Naive thymus-derived CD4-positive, alpha-beta T cell (primary cell): ENCODE measurements around the gene DNER. TPM values are rescaled to one million over a fixed set of nuclear protein-coding genes. Genes with fewer than 3 reads are reported as not detected.

Experiments
- ATAC-seq: fragments of 150-1000 bp; cut with Tn5 transposase; 2 replicates; pipeline ENCODE4 v1.10.0; 2021; ENCODE audit warnings: mild to moderate bottlenecking, moderate library complexity
- CTCF ChIA-PET: fragments of 350-600 bp; sonication (Branson Sonifier 250); formaldehyde crosslinking; loops from one replicate; lab custom pipeline; 2021; ENCODE audit warnings: antibody characterized with exemption; lab: Charles Lee
- POLR2A ChIA-PET: fragments of 350-600 bp; sonication (Branson Sonifier 250); formaldehyde crosslinking; loops from one replicate; lab custom pipeline; 2021; ENCODE audit warnings: antibody characterized with exemption, inconsistent platforms; lab: Charles Lee
- DNase-seq, 9 donors: peaks; one replicate each; pipeline versions ENCODE4 v3.0.0 to v3.0.0-alpha.2; 2020 to 2022; ENCODE audit warnings: mixed read lengths in 1 of 9
- H3K27ac ChIP-seq: one replicate; pipeline ENCODE4 v1.7.0; 2013; ENCODE audit warnings: mild to moderate bottlenecking, low read depth, low read length, moderate library complexity
- H3K27me3 ChIP-seq, 2 donors: one replicate each; pipeline ENCODE4 v1.7.0; 2013; ENCODE audit warnings: low read length in 2 of 2, mild to moderate bottlenecking in 2 of 2, moderate library complexity in 2 of 2; ENCODE audit not compliant: control insufficient read depth in 2 of 2, insufficient read depth in 2 of 2
- H3K36me3 ChIP-seq, 3 experiments: 1 replicate in 2 of 3; 2 replicates in 1 of 3; pipeline ENCODE4 v1.7.0; 2013; ENCODE audit warnings: low read length in 3 of 3, mild to moderate bottlenecking in 3 of 3, moderate library complexity in 1 of 3; ENCODE audit not compliant: insufficient read depth in 3 of 3, control insufficient read depth in 2 of 3
- H3K4me1 ChIP-seq, 2 donors: one replicate each; pipeline ENCODE4 v1.7.0; 2013; ENCODE audit warnings: low read length in 2 of 2, mild to moderate bottlenecking in 2 of 2, moderate library complexity in 1 of 2; ENCODE audit not compliant: control insufficient read depth in 2 of 2, insufficient read depth in 2 of 2
- H3K4me3 ChIP-seq: 2 replicates; pipeline ENCODE4 v1.7.0; 2013; ENCODE audit warnings: mild to moderate bottlenecking, low read length
- H3K9me3 ChIP-seq, 3 experiments: 1 replicate in 2 of 3; 2 replicates in 1 of 3; pipeline ENCODE4 v1.7.0; 2013; ENCODE audit warnings: low read length in 3 of 3; ENCODE audit not compliant: control insufficient read depth in 2 of 3
- H3K27ac Mint-ChIP-seq, 9 donors: one replicate each; pipeline ENCODE4 v1.8.0; 2020 to 2022; ENCODE audit warnings: mixed read lengths in 9 of 9, mild to moderate bottlenecking in 8 of 9, moderate library complexity in 5 of 9, inconsistent platforms in 2 of 9
- H3K27me3 Mint-ChIP-seq, 5 donors: one replicate each; pipeline ENCODE4 v1.8.0; 2021 to 2022; ENCODE audit warnings: mixed read lengths in 5 of 5, mild to moderate bottlenecking in 1 of 5
- H3K36me3 Mint-ChIP-seq, 5 donors: one replicate each; pipeline ENCODE4 v1.8.0; 2020 to 2022; ENCODE audit warnings: mixed read lengths in 5 of 5, mild to moderate bottlenecking in 3 of 5, inconsistent platforms in 1 of 5
- H3K4me1 Mint-ChIP-seq, 7 donors: one replicate each; pipeline ENCODE4 v1.8.0; 2020 to 2022; ENCODE audit warnings: mixed read lengths in 7 of 7, mild to moderate bottlenecking in 3 of 7, inconsistent platforms in 1 of 7
- H3K4me3 Mint-ChIP-seq, 10 donors: one replicate each; pipeline ENCODE4 v1.8.0; 2020 to 2022; ENCODE audit warnings: mild to moderate bottlenecking in 10 of 10, mixed read lengths in 10 of 10, moderate library complexity in 6 of 10, inconsistent platforms in 2 of 10
- H3K9me3 Mint-ChIP-seq, 11 donors: one replicate each; pipeline ENCODE4 v1.8.0; 2020 to 2022; ENCODE audit warnings: mixed read lengths in 11 of 11, mild to moderate bottlenecking in 4 of 11, inconsistent platforms in 1 of 11, moderate library complexity in 1 of 11
- intact Hi-C, 2 donors: fragments of 100-400 bp; cut with micrococcal nuclease; formaldehyde crosslinking; loops; one replicate each; pipeline ENCODE4 v1.15.1; 2023
- polyA plus RNA-seq, 2 donors: library from polyadenylated mRNA; unstranded; fragments of 300-500 nt; fragmentation: Illumina TruSeq; gene quantifications; one replicate each; pipeline ENCODE4 v1.2.3, GENCODE V29; 2021
- total RNA-seq, 6 experiments: library from RNA in 5 of 6; stranded (reverse) in 5 of 6; gene quantifications; 1 replicate in 5 of 6; 2 replicates in 1 of 6; pipeline ENCODE4 v1.2.3 and lab custom pipeline; 2021 to 2026

Gene DNER
- total and polyA plus RNA-seq, 7 experiments from 2014 or later = not detected

- Histone ChIP-seq H3K36me3 (no peaks in the 10 kb centered on the region), H3K4me3 (no peak overlapping the region), H3K27me3 (peaks cover 0 to 3% of the 10 kb centered on the region in 2 donors), H3K4me1 (no peaks in the 10 kb centered on the region), H3K27ac (no peak overlapping the region), H3K9me3 (no peaks in the 10 kb centered on the region)
- Mint-ChIP-seq H3K9me3 (peaks cover 0 to 16% (median 4%) of the 10 kb centered on the region in 11 donors), H3K36me3 (no peaks in the 10 kb centered on the region), H3K27ac (no peak overlapping the region), H3K4me1 (no peaks in the 10 kb centered on the region), H3K4me3 (no peak overlapping the region), H3K27me3 (peaks cover 0 to 30% (median 4%) of the 10 kb centered on the region in 5 donors)
- ATAC-seq = no peak
- ChIA-PET CTCF (no interaction called here), POLR2A (no interaction called here)
- intact Hi-C loops = no loop called here
- no peak for DNase-seq
Measured at GRCh38 chr2:229486673-229487072, 227.7 kb downstream of the DNER start.

GRCh38 chr2:229485857-229486256, 228.5 kb downstream of the DNER start:
- no peak overlapping the region for H3K4me3 ChIP-seq
- no peak overlapping the region for H3K27ac Mint-ChIP-seq
- no peaks in the 10 kb centered on the region for H3K9me3 ChIP-seq
- H3K4me1 Mint-ChIP-seq = no peaks in the 10 kb centered on the region
- H3K4me3 Mint-ChIP-seq = no peak overlapping the region
- H3K27ac ChIP-seq = no peak overlapping the region
- H3K9me3 Mint-ChIP-seq = peaks cover 0 to 16% (median 4%) of the 10 kb centered on the region in 11 donors
- H3K36me3 ChIP-seq = no peaks in the 10 kb centered on the region
- no peak for ATAC-seq
- peaks cover 0 to 3% of the 10 kb centered on the region in 2 donors for H3K27me3 ChIP-seq
- intact Hi-C loops = no loop called here
- POLR2A ChIA-PET = no interaction called here
- DNase-seq = no peak
- peaks cover 0 to 30% (median 4%) of the 10 kb centered on the region in 5 donors for H3K27me3 Mint-ChIP-seq
- no peaks in the 10 kb centered on the region for H3K36me3 Mint-ChIP-seq
- CTCF ChIA-PET = no interaction called here
- H3K4me1 ChIP-seq = no peaks in the 10 kb centered on the region

- no peaks in the 10 kb centered on the region for H3K4me1 Mint-ChIP-seq
- intact Hi-C loops = no loop called here
- ATAC-seq (no peak), DNase-seq (no peak)
- CTCF ChIA-PET = no interaction called here
- no peak overlapping the region for H3K27ac Mint-ChIP-seq
- no peak overlapping the region for H3K4me3 Mint-ChIP-seq
- Histone ChIP-seq H3K4me3 (no peak overlapping the region), H3K36me3 (no peaks in the 10 kb centered on the region), H3K4me1 (no peaks in the 10 kb centered on the region), H3K27ac (no peak overlapping the region), H3K9me3 (no peaks in the 10 kb centered on the region), H3K27me3 (no peaks in the 10 kb centered on the region)
- POLR2A ChIA-PET = no interaction called here
- H3K27me3 Mint-ChIP-seq = peaks cover 0 to 24% (median 10%) of the 10 kb centered on the region in 5 donors
- H3K9me3 Mint-ChIP-seq = peaks cover 0 to 4% (median 0%) of the 10 kb centered on the region in 11 donors
- no peaks in the 10 kb centered on the region for H3K36me3 Mint-ChIP-seq
Measured at GRCh38 chr2:229477269-229477755, 237.0 kb downstream of the DNER start.

DNA sequence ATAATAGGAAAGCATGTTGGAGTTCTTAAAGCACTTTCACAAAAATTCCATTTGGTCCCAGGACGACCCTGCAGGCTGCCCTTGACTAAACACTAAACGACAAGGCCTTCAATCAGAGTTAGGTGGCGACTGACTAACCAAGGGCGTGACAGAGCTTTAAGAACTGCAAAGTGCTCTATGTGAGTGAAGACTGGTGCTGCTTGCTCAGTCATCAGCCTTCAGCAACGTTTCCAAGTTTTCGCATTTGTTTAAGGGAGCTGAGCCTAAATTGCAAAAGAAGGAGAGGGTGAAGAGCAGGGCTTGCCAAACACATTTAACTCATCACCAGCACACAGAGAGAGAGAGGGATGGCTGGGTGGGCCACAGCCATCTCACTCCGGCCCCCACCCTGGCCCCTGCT, 238.6 kb downstream of the DNER start:
- Mint-ChIP-seq H3K36me3 (no peaks in the 10 kb centered on the region), H3K4me3 (no peak overlapping the region), H3K27me3 (peaks cover 0 to 21% (median 10%) of the 10 kb centered on the region in 5 donors), H3K27ac (no peak overlapping the region), H3K4me1 (no peaks in the 10 kb centered on the region), H3K9me3 (peaks cover 0 to 4% (median 0%) of the 10 kb centered on the region in 11 donors)
- Histone ChIP-seq H3K4me3 (no peak overlapping the region), H3K27me3 (no peaks in the 10 kb centered on the region), H3K9me3 (no peaks in the 10 kb centered on the region), H3K36me3 (no peaks in the 10 kb centered on the region), H3K27ac (no peak overlapping the region), H3K4me1 (no peaks in the 10 kb centered on the region)
- ATAC-seq (no peak), DNase-seq (no peak)
- ChIA-PET CTCF (no interaction called here), POLR2A (no interaction called here)
- intact Hi-C loops = no loop called here

- no peaks in the 10 kb centered on the region for H3K4me1 Mint-ChIP-seq
- Histone ChIP-seq H3K27me3 (no peaks in the 10 kb centered on the region), H3K4me1 (no peaks in the 10 kb centered on the region), H3K27ac (no peak overlapping the region), H3K36me3 (no peaks in the 10 kb centered on the region), H3K4me3 (no peak overlapping the region), H3K9me3 (no peaks in the 10 kb centered on the region)
- intact Hi-C loops = no loop called here
- no peaks in the 10 kb centered on the region for H3K36me3 Mint-ChIP-seq
- no peak for ATAC-seq
- peaks cover 0 to 17% (median 10%) of the 10 kb centered on the region in 5 donors for H3K27me3 Mint-ChIP-seq
- H3K9me3 Mint-ChIP-seq = peaks cover 0 to 4% (median 0%) of the 10 kb centered on the region in 11 donors
- POLR2A ChIA-PET = no interaction called here
- no peak for DNase-seq
- H3K4me3 Mint-ChIP-seq = no peak overlapping the region
- H3K27ac Mint-ChIP-seq = no peak overlapping the region
- CTCF ChIA-PET = no interaction called here
Measured at GRCh38 chr2:229474125-229474524, 240.2 kb downstream of the DNER start.

GRCh38 chr2:229470781-229471180, 243.6 kb downstream of the DNER start:
- Mint-ChIP-seq H3K27ac (no peak overlapping the region), H3K27me3 (peaks cover 0 to 24% (median 5%) of the 10 kb centered on the region in 5 donors), H3K9me3 (peaks cover 0 to 8% (median 0%) of the 10 kb centered on the region in 11 donors), H3K4me3 (no peak overlapping the region), H3K36me3 (no peaks in the 10 kb centered on the region), H3K4me1 (no peaks in the 10 kb centered on the region)
- no peak overlapping the region for H3K4me3 ChIP-seq
- no peaks in the 10 kb centered on the region for H3K4me1 ChIP-seq
- no peak overlapping the region for H3K27ac ChIP-seq
- no peak for DNase-seq
- ChIA-PET CTCF (no interaction called here), POLR2A (no interaction called here)
- no peaks in the 10 kb centered on the region for H3K9me3 ChIP-seq
- no peaks in the 10 kb centered on the region for H3K27me3 ChIP-seq
- no peaks in the 10 kb centered on the region for H3K36me3 ChIP-seq
- intact Hi-C loops = no loop called here
- ATAC-seq = no peak

- Mint-ChIP-seq H3K27ac (no peak overlapping the region), H3K36me3 (no peaks in the 10 kb centered on the region), H3K27me3 (peaks cover 0 to 16% (median 6%) of the 10 kb centered on the region in 5 donors), H3K9me3 (peaks cover 0 to 13% (median 2%) of the 10 kb centered on the region in 11 donors), H3K4me3 (no peak overlapping the region), H3K4me1 (no peaks in the 10 kb centered on the region)
- POLR2A ChIA-PET = no interaction called here
- Histone ChIP-seq H3K4me1 (no peaks in the 10 kb centered on the region), H3K9me3 (no peaks in the 10 kb centered on the region), H3K27ac (no peak overlapping the region), H3K27me3 (no peaks in the 10 kb centered on the region), H3K36me3 (no peaks in the 10 kb centered on the region), H3K4me3 (no peak overlapping the region)
- DNase-seq = no peak
- CTCF ChIA-PET = no interaction called here
- ATAC-seq = no peak
- intact Hi-C loops = no loop called here
Measured at GRCh38 chr2:229467783-229468182, 246.6 kb downstream of the DNER start.
